Measurements from ENCODE around the gene PDE1A. TPM values are rescaled to one million over a fixed set of nuclear protein-coding genes. Genes with fewer than 3 reads are reported as not detected.

Gene PDE1A
- total RNA-seq (2022; extraction: Qiagen RNA extraction; ENCODE audit: low read depth) = 0.08 to 0.26 TPM (median 0.16 TPM) in 4 of 5 replicates, not detected in the other

DNA sequence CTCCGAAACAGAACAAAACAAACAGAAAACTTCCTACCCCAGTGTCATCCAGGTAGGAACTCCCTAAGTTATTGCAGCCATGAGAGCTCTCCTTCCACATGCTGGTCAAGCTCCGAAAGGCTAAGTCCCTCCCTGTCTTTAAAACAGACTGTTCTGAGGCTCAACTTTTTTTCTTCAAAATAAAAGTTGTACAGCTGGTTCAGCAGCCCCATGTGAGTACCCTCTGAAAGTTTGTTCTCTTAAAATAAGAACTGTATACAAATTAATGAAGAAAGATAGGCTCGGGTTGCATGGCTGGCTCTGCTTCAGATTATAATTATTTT lies at the start of gene PDE1A:
Gene PDE1A, minus strand, starts transcription at position 119 of the 323 bp plus-strand sequence.

All from A549 treated with CpdA at 1 μM for 4 hours (cell line).